Astrocyte of the spinal cord (primary cell): ENCODE results near the gene PSMA5.
"Not testable (repeated sequence)": the region's sequence is repeated elsewhere in the genome, so short reads cannot be mapped to it uniquely, and the experiment has no call there.

Experiments
- DNase-seq: peaks from one replicate; pipeline ENCODE4 v3.0.0; 2011; ENCODE audit warnings: low read depth, low spot score
- H3K4me3 ChIP-seq: 2 replicates; pipeline ENCODE4 v1.5.1; 2011; ENCODE audit warnings: low read depth, mild to moderate bottlenecking, low read length, moderate library complexity
- in situ Hi-C: cut with HindIII; loops from 2 replicates; pipeline ENCODE4 v1.10.0; 2017; ENCODE audit warnings: low sequenced_read_pairs
- TF ChIP-seq, protein P1 (sequence below): IDR thresholded peaks from 2 replicates; pipeline ENCODE4 v1.5.1; 2012; ENCODE audit warnings: low read depth, mild to moderate bottlenecking, low read length, inconsistent platforms

Gene PSMA5

GRCh38 chr1:109426281-109427170, at the start of gene PSMA5:
TSS of gene PSMA5 (minus strand) at chr1:109426448. CDS start at chr1:109426330, 118 bp downstream.
- peak; percentile 99 for DNase-seq
- in situ Hi-C loops: no loop called here
- TF ChIP-seq, protein P1, sequence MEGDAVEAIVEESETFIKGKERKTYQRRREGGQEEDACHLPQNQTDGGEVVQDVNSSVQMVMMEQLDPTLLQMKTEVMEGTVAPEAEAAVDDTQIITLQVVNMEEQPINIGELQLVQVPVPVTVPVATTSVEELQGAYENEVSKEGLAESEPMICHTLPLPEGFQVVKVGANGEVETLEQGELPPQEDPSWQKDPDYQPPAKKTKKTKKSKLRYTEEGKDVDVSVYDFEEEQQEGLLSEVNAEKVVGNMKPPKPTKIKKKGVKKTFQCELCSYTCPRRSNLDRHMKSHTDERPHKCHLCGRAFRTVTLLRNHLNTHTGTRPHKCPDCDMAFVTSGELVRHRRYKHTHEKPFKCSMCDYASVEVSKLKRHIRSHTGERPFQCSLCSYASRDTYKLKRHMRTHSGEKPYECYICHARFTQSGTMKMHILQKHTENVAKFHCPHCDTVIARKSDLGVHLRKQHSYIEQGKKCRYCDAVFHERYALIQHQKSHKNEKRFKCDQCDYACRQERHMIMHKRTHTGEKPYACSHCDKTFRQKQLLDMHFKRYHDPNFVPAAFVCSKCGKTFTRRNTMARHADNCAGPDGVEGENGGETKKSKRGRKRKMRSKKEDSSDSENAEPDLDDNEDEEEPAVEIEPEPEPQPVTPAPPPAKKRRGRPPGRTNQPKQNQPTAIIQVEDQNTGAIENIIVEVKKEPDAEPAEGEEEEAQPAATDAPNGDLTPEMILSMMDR: no peak
- H3K4me3 ChIP-seq: peak within 1 kb of the TSS; percentile 87

DNA sequence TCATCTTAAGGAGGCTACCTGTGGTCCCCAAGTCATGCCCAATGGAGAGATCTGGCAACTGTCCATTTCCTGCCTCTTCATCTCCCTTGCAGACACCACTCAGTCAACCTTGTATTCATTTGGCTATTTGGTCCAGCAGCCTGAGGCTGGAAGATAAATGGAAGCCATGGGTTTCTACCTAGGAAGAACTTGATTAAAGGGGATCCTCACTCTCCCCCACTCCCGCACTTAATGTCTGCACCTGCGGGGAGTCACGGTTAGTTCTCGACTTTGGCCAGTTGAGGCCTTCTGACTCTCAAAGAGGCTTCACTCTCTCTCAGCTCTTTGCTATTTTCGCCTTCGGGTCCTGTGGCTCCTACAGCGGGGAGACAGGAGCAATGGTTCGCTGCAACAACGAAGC, 49.0 kb upstream of the PSMA5 start:
- in situ Hi-C loops: no loop called here
- TF ChIP-seq, protein P1: no peak
- H3K4me3 ChIP-seq: no peak overlapping the region
- no peak for DNase-seq

GRCh38 chr1:109474697-109475096, 48.4 kb upstream of the PSMA5 start:
- TF ChIP-seq, protein P1: no peak
- DNase-seq: no peak
- in situ Hi-C loops: no loop called here
- no peak overlapping the region for H3K4me3 ChIP-seq

DNA sequence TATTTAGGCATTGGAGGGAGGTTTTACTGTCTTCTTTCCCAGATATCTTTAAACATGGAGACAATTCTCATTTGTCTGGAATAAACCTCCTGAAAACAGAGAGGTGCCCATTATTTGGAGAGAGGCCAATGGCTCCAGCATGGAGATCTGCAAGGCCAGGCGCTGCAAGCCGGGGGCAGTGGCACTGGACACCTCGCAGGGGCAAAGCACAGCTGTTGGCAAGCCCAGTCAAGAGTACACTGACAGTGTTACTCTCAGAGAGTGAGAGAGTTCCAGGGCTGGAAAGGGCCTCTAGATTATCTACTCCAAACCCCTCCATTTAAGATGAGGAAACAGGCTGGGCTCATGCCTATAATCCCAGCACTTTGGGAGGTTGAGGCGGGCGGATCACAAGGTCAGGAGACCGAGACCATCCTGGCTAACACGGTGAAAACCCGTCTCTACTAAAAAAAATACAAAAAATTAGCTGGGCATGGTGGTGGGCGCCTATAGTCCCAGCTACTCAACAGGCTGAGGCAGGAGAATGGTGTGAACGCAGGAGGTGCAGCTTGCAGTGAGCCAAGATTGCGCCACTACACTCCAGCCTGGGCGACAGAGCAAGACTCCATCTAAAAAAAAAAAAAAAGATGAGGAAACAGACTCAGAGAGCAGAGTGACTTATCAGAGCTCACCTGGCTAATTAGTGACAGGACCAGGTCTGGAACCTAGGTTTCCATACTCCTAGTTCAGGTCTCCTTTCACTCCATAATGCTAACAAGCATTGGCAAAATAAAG, 47.2 kb upstream of the PSMA5 start:
- H3K4me3 ChIP-seq, DNase-seq, in situ Hi-C loops: not testable (repeated sequence)

DNA sequence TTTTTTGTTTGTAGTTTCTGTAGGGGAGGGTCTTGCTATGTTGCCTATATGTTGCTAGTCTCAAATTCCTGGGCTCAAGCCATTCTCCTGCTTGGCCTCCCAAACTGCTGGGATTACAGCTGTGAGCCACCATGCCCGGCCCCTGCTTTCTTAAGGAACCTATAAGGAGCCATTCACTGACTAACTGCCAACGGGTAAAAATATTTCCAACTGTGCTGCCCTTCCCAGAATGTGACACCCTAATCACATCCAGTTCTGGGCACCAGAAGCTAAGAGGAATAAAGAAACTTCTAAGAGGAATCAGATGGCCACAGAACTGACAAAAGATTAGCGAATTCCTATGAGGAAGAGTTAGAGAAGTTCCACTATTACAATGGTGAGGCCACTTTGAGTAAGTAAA, 46.5 kb upstream of the PSMA5 start:
- no peak overlapping the region for H3K4me3 ChIP-seq
- in situ Hi-C loops: no loop called here
- TF ChIP-seq, protein P1: no peak
- DNase-seq: no peak

GRCh38 chr1:109470245-109470644, 44.0 kb upstream of the PSMA5 start:
- in situ Hi-C loops: no loop called here
- DNase-seq: no peak
- no peak overlapping the region for H3K4me3 ChIP-seq
- TF ChIP-seq, protein P1: no peak

DNA sequence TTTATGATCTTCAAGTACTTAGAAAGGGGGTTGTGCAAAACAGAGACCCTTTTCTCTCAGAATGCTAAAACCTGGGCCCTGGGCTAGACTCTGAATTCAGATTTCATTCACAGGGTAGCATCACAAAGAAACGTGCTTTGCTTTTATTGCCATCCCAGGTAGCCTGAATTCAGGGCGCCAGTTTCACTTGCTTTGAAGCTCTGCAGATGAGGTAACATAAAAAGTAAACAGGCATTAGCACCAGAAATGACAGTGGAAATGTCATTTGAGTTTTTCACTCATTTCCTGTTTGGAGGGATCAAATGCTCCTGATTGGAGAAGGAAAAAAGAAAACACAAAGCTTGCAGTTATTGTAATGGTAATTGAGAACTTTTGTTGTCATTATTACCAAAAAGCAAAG, 42.7 kb upstream of the PSMA5 start:
- in situ Hi-C loops: no loop called here
- no peak for DNase-seq
- TF ChIP-seq, protein P1: no peak
- no peak overlapping the region for H3K4me3 ChIP-seq
